Dedifferentiated amniotic fluid mesenchymal stem cell (primary cell): Measurements from ENCODE around the gene MRPL18.
A peak's percentile ranks its signal among the peaks of the same experiment; 100 is the strongest.
"Not testable (repeated sequence)": the region's sequence is repeated elsewhere in the genome, so short reads cannot be mapped to it uniquely, and the experiment has no call there.

ENCODE experiments used
- DNase-seq: peaks from one replicate; pipeline ENCODE4 v3.0.0-alpha.2; 2016; ENCODE audit errors: extremely low spot score

The MRPL18 gene

DNA sequence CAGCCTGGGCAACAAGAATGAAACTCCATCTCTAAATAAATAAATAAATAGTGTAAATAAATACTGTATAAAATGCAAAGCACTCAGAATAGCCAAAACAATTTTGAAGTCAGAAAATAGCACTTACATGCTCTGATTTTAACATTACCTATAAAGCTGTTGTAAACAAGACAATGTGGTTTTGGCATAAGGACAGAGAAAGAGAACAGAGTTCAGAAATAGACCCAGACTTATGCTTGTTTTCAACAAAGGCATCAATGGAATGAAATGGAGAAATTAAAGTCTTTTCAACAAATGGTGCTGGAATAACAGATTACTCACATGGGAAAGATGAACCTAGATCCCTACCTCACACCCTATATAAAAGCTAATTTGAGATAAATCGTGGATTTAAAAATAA, 18.1 kb upstream of the MRPL18 start:
- no peak for DNase-seq

DNA sequence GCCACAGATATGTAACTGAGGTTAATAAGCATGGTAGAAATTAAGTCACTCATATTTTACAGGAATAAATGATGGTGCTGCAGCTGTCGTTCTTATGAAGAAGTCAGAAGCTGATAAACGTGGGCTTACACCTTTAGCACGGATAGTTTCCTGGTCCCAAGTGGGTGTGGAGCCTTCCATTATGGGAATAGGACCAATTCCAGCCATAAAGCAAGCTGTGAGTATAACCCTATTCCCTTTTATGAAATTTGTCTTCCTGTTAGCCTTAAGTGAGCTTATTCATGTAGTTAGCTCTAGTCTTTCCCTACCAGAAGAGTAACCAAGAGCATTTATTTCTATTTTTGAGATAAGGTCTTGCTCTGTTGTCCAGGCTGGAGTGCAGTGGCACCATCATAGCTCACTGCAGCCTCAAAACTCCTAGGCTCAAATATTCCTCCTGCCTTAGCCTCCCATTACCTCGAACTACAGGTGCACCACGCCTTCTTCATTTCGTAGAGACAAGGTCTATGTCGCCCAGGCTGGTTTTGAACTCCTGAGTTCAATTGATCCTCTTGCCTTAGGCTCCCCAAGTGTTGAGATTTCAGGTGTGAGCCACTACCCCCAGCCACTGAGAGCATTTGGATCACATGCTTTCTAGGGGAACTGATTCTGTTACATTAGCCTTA, 12.9 kb upstream of the MRPL18 start:
- DNase-seq = no peak

DNA sequence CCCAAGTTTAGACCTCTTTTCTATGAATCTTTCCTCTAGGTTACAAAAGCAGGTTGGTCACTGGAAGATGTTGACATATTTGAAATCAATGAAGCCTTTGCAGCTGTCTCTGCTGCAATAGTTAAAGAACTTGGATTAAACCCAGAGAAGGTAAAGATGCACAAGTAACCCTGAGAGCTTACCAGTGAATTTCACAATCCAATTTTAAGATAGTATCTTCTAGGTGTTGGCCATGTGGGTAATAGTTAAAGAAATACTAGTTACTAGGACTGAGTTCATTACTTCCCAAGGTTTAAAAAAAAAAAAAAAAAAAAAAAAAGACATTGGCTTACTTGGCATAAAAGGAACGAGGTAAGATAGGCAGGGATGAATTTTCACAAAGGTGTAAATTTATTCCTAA, 12.1 kb upstream of the MRPL18 start:
- DNase-seq = no peak

DNA sequence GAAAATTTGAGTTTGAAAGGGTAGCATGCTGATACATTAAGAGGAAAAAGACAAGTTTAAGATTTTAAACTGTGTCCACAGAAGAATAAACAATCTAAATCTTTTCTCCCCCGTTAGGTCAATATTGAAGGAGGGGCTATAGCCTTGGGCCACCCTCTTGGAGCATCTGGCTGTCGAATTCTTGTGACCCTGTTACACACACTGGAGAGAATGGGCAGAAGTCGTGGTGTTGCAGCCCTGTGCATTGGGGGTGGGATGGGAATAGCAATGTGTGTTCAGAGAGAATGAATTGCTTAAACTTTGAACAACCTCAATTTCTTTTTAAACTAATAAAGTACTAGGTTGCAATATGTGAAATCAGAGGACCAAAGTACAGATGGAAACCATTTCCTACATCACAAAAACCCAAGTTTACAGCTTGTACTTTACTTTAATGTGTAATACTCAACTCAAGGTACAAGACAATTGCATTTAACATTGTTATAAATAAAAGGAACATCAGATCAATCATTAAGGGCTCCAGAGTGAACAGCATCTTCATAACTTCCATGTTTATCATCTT, 11.6 kb upstream of the MRPL18 start:
- no peak for DNase-seq

DNA sequence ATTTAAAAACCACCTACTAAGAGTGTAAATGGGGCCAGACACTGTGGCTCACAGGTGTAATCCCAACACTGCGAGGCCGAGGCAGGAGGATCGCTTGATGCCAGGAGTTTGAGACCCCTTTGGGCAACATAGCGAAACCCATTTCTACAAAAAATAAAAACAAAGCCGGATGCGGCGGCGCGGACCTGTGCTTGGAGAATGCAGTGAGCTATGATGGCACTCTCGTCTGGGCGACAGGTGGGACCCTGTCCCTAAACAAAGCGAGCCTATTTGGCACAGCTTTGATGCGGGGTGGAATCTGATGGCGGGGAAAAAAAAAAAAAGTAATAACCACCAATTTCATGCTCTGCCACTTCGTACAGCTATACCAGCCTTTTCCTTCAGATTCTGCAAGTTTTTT, 2.0 kb upstream of the MRPL18 start:
- DNase-seq = no peak

DNA sequence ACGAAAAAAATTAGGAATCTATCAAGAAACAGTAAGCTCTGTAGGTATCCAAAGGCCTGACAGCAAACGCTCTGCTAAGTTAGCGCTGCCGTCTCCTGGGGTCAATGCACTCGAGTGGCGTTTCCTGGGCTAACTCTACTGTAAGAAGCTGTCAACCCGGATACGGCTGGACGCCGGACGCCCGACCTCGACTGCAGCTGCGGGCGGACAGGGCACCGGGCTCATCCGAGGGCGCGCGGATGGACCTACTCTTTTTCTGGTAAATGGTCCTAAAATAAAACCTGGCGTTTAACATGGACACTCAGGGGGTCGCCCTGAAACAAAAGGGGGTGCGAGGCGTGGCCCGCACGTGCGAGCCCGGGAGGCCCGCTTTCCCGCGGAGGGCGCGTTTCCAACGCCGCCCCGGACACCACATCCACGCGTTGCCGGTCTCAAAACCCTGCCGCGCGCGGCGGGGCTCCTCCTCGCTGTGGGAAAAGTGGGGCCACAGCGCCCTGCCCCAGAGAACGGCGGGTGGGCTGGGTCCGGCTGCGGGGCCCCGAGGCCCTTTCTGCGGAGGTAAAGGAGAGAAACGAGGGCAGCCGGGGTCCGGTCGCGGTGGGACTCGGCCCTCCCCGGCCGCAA, 1.4 kb upstream of the MRPL18 start:
- DNase-seq = no peak

DNA sequence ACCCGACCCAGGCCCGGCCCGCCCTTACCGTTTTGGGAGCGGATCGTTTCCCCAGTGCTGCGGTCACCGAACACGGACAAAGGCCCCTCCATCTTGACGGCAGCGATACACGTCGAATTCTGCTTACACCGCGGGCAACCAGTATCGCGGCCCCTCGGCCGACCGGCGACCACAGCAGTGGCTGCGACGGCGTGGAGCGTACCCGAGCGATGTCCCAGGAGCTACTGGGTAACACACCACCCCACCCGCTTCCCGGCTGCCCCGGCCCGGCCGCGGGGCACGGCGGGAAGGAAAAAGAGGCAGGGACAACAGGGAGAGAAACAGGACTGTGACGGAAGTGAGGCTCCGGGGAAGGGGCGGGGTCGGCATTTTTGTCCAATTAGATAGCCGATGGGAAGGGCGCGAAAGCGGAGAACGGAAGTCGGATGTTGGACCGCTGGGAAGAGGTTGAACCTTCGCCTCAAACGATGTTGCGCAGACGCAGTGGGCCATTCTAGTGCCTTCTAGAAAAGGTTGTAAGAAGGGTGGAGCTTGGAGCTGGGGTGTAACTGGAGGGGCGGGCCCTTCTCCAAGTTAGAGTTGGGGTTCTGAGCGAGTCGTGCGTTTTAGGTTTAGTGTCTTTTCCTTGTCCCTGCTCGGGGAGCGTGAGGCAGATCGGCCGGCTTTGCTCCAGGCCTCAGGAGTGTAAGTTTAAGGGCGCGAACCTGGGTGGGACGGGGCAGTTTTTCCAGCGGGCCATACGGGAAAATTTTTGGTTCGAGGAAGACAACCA, 704 bp upstream of the MRPL18 start, which contains the start of gene TCP1:
TCP1 (minus strand) TSS at position 226 of the 772 bp plus-strand sequence; CDS start at position 92, 134 bp downstream.
- peak; percentile 100 for DNase-seq

DNA sequence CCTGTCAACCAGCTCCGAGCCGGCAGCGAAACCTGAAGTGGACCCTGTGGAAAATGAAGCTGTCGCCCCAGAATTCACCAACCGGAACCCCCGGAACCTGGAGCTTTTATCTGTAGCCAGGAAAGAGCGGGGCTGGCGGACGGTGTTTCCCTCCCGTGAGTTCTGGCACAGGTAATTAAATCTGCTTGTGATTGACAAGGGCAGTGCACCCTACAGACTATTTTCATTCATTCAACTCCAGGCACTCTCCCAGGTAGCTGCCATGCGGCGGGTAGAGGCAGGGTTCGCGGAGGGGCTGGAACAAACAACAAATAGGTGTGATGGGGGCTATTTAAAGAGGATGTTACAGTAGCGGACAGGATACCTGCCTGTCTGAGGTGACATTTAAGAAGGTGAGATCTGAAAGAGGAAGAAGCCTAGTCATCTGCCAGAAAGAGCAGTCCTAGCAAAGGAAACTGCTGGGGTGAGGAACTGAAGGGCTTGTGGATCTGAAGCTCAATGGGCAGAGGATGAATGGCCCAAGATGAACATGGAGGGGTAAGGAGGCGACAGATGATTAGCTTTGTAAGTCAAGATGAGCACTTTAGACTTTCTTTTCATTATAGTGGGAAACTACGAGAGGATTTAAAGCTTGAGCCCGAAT, 810 bp downstream of the MRPL18 start:
- DNase-seq = no peak

DNA sequence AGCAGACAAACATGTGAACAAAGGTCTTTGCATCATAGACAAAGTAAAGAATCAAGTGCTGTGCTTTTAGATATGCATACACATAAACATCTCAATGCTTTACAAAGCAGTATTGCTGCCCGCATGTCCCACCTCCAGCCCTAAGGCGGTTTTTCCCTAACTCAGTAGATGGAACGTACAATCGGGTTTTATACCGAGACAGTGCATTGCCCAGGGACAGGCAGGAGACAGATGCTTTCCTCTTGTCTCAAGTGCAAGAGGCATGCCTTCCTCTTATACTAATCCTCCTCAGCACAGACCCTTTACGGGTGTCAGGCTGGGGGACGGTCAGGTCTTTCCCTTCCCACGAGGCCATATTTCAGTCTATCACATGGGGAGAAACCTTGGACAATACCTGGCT, 4.7 kb downstream of the MRPL18 start:
- not testable (repeated sequence) for DNase-seq

DNA sequence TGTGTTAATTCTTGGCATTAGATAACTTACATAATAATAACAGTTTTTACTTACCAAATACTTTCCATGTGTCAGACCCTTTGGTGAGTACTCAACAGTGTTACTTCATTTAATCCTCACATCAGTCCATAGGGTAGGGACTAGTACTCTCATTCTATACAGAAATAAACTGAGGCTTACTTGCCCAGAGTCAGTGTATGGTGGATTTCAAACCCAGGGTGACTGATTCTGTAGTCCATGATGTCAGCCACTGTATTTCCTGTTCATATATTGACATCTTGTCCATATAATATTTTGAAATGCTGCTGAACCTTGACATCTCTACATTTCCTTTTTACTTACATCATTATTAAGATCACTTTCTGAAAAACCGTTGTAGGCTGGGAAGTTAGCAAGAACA, 7.3 kb downstream of the MRPL18 start:
- DNase-seq = no peak

DNA sequence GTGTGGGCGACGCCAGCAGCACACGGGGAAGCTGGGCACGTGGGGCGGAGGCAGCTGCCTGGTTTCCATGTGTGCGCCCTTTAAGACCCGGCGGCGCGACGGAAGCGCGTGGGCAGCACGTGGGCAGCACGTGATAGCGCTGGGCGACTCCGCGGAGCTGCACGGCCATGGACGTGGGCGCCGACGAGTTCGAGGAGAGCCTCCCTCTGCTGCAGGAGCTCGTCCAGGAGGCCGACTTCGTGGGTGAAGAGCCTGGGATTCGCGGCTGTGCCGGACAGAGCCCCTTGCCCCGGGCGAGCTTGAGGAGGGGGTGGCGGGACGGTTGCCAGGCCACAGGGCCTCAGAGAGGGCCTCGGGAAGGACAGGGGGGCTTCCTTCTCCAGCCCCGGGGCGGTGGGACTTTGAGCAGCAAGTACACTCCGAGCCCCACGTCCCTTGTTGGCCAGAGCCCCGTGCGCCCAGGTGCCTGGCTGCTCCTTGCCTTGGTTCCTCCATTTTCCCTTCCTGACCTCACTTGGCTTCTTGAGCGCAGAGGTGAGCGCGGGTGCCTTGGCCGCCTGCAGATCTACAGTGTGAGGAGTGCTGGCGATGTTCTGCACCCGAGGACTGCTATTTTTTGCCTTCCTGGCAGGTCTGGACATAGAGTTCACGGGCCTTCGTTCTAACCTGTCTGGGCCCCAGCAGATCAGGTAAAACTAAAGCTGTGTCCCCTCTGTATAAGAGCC, 10.0 kb downstream of the MRPL18 start, which contains the start of gene PNLDC1:
PNLDC1 (plus strand) TSS at position 136 of the 725 bp plus-strand sequence; CDS start at position 168, 32 bp downstream.
- DNase-seq = no peak

DNA sequence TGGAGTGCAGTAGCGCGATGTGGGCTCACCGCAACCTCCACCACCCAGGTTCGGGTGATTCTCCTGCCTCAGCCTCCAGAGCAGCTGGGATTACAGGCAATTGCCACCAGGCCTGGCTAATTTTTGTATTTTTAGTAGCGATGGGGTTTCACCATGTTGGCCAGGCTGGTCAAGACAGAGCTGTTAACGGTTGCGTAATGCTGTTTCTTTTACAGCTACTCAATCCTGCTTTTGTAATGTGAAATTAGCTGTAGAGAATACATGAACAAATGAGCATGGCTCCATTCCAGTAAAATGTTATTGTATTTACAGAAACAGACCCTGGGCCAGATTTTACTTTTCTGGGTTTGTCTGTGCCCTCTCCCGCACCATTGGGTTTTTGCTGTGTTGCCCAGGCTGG, 11.7 kb downstream of the MRPL18 start:
- DNase-seq = no peak

DNA sequence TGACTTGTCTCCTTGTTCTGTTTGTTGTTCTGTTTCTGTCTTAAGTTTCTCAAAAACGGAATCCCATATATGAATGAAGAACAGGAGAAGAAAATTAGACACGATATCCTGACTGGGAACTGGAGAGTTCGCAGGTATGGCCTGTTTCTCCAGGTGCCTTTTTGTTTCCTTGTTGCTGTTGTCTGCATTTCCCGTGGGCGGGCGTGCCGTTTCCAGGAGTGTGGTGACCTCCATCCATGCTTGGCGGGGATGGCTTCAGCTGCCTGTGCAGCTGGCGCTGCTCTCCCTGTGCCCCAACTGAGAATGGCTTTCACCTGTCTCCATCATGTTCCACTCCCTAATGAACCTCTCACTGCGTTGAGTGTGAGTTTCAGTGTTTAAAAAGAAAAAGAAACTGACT, 14.2 kb downstream of the MRPL18 start:
- DNase-seq = no peak

DNA sequence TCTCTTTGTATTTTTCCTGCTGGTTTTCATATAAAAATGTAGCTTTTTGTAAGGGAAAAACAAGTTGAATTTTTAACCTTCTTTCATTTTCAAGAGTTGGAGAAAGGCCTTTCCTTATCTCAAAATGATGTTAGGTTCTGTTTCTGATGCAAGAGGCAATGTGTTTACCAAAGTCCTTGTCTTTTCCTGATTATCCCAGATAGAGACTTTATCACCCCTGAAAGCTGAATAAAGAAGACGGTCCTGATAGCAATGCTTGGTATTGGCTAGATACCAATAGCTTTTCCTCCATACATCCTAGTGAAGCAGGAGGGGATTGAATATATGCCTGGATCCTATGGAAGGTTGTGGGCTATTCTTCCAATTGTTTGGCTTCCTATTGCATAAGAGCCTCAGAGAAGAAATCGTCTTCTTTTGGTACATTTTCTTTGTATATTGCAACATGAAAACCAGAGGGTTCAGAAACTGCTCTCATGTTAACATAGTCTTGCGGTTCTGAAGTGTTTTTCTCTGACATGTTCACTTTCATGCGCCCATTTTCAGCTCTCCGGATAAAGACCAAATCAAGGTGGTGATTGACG, 15.3 kb downstream of the MRPL18 start:
- no peak for DNase-seq

DNA sequence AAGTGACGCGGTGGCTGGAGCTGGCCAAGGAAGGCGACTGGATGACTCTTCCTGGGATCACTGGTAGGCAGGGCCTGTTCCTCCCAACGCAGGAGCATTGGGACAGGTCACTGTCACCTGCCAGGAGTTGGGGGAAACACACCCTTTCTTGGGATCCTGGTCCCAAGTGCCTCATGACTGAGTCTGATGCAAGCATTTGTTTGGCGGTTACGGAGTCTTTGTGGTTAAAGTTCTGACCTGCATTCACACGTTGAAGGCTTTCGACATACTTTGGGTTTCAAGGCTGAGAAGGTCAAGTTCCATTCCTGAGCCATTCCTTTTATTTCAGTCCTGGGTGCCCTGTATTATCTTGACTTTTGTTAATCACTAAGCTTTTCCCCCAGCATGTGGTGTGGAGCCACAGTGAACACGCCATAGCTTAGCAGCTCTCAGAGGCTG, 15.8 kb downstream of the MRPL18 start:
- DNase-seq = no peak

DNA sequence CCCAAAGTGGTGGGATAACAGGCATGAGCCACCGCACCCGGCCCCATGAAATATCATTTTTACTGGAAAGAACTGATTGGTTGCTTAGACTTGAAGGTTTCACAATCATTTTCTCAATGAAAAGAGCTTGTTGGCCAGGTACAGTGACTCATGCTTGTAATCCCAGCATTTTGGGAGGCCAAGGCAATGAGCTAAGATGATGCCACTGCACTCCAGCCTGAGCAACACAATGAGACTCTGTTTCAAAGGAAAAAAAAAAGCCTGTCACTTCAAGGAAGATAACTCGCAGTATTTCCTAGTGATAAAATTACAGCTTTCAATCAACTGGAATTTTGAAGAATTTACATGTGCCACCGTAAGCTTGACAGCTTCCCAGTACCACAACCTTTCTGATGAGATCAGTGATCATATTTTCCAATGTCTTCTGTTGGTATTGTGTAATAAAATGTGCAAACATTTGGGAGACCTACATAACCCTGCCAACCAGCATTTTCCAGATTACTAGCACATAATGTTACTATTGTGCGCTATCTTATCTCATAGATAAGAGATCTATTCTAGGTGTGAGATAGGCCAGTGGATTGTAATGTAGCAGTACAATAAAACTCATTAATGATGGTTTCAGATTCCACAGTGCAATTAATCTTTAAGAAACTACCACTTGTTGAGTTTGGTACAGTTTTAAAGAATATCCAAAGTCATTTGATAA, 17.0 kb downstream of the MRPL18 start:
- no peak for DNase-seq

DNA sequence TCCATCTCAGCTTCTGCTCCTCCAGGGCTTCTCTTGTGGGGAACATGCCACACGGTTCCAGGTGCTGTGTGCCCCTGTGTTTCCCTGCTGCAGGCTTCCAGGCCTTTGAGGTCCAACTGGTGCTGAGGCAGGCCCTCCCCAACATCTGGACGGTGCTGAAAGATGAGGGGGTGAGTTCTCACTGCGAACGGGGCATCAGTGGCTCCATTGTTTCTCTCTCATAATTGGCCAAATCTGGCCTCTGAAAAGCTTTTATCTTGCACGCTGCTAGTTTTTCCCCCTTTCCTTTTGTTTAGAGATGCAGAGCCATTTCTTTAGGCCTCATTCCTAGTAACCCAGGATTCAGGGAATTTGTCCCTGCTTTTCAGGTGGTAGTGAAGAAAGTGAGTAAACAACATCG, 18.4 kb downstream of the MRPL18 start:
- no peak for DNase-seq

DNA sequence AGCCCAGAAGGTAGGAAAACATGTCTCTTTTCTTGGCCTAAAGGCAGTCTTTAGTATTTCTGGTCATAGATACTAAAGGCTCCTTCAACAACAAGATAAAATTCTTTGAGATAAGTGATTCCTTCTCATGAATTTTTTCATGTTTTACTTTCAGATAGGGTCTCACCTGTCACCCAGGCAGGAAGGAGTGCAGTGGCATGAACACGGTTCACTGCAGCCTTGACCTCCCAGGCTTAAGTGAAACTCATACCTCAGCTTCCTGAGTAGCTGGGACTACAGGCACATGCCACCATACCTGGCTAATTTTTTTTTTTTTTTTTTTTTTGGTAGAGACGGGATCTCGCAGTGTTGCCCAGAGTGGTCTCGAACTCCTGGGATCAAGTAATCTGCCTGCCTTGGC, 18.9 kb downstream of the MRPL18 start:
- no peak for DNase-seq

DNA sequence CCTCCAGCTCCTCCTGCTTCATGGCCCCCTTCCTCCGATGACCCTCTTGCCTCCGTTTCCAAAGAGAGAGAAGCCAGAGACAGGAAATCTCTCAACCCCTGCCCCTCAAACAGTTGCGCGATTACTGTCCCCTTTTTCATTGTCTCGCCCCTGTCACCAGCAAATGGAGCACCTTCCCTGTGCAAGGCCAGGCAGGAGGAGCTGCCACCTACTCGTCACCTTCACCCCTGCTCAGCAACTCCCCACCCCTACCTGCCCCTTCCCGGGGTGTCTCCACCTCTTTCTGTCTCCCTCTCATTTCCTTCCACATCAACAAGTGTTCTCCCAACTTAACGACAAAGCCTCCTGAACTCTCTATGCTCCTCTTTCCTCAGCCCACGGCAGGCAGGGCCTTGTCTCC, 23.5 kb downstream of the MRPL18 start:
- DNase-seq = no peak

DNA sequence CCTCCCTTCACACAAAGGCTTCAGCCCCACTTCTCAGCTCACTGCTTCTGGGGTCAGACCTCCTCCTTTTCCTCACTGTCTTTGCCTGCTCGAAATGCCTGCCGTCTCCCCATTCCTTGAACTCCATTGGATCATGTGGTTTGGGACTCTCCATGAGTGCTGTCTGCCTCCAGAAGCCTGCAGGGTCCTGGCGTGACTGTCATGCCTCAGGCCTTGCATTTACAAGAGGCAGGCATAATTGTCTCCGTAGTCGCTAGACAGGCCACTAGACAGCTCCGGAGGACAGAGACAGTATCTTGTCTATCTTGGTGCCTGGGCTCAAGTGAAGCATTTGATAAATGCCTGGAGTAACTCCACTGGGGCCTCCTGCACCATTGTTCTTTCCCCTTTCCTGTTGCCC, 25.1 kb downstream of the MRPL18 start:
- DNase-seq = no peak
